Upper lobe of left lung (tissue), 6 donors: ENCODE data around the gene SAXO2. TPM values are rescaled to one million over a fixed set of nuclear protein-coding genes. Genes with fewer than 3 reads are reported as not detected.
"Not testable (repeated sequence)": the region's sequence is repeated elsewhere in the genome, so short reads cannot be mapped to it uniquely, and the experiment has no call there.

Experiments
- ATAC-seq, 2 donors: fragments of 200-7000 bp; cut with Tn5 transposase; one replicate each; pipeline ENCODE4 v1.9.1; 2022; ENCODE audit warnings: mild to moderate bottlenecking in 2 of 2, moderate library complexity in 2 of 2; ENCODE audit not compliant: low FRiP score in 2 of 2
- DNase-seq, 2 donors: peaks; one replicate each; pipeline ENCODE4 v3.0.0-alpha.2; 2019 to 2020
- H3K27ac ChIP-seq, 4 donors: fragments of 200-600 bp; sonication (generic); one replicate each; pipeline ENCODE4 v1.5.1; 2016 to 2019
- H3K27me3 ChIP-seq, 4 donors: fragments of 200-600 bp; sonication (generic); one replicate each; pipeline ENCODE4 v1.5.1; 2017 to 2019
- H3K36me3 ChIP-seq, 4 donors: fragments of 200-600 bp; sonication (generic); one replicate each; pipeline ENCODE4 v1.5.1; 2016 to 2019
- H3K4me1 ChIP-seq, 4 donors: fragments of 200-600 bp; sonication (generic); one replicate each; pipeline ENCODE4 v1.5.1; 2018 to 2019
- H3K4me3 ChIP-seq, 4 donors: fragments of 200-600 bp; sonication (generic); one replicate each; pipeline ENCODE4 v1.5.1; 2017 to 2019; ENCODE audit warnings: mild to moderate bottlenecking in 2 of 4, moderate library complexity in 1 of 4
- H3K9me3 ChIP-seq, 4 donors: fragments of 200-600 bp; sonication (generic); one replicate each; pipeline ENCODE4 v1.5.1; 2018 to 2019
- EP300 ChIP-seq, 4 donors: sonication (generic); formaldehyde crosslinking; IDR thresholded peaks; one replicate each; pipeline ENCODE4 v1.5.1; 2017; ENCODE audit warnings: antibody characterized with exemption in 4 of 4, control low read depth in 2 of 4
- POLR2A ChIP-seq, 4 donors: fragments of 450-650 bp; IDR thresholded peaks; one replicate each; pipeline ENCODE4 v1.5.1; 2016 to 2017; ENCODE audit warnings: antibody characterized with exemption in 4 of 4, mild to moderate bottlenecking in 2 of 4
- POLR2AphosphoS5 ChIP-seq, 2 donors: sonication (generic); formaldehyde crosslinking; IDR thresholded peaks; one replicate each; pipeline ENCODE4 v1.5.1; 2017; ENCODE audit warnings: antibody characterized with exemption in 2 of 2
- WGBS, 2 donors: methylation state at CpG; one replicate each; pipeline ENCODE4 v1.1.5; 2017 to 2018; 5-methylcytosine and 5-hydroxymethylcytosine counted together
- total RNA-seq, 6 donors: library from RNA; depleted of rRNA in 4 of 6; stranded (reverse); fragments of >200 nt in 4 of 6; gene quantifications; one replicate each; pipeline versions ENCODE4 v1.1.0 to v1.2.1, GENCODE V29; 2016 to 2021
- TF ChIP-seq, protein P1 (sequence below), 6 experiments: fragments of 450-650 bp in 4 of 6; fragments of 200-600 bp in 2 of 6; sonication (generic) in 2 of 6; IDR thresholded peaks; one replicate each; pipeline ENCODE4 v1.5.1; 2016 to 2019; ENCODE audit warnings: antibody characterized with exemption in 6 of 6
- donor health status: DM: no; HTN: no; CAD: no; lungs with moderate emphysema.
- donor health status: DM: no; HTN: yes; CAD: no; lungs with severe emphysema.

SAXO2 gene, protein sequence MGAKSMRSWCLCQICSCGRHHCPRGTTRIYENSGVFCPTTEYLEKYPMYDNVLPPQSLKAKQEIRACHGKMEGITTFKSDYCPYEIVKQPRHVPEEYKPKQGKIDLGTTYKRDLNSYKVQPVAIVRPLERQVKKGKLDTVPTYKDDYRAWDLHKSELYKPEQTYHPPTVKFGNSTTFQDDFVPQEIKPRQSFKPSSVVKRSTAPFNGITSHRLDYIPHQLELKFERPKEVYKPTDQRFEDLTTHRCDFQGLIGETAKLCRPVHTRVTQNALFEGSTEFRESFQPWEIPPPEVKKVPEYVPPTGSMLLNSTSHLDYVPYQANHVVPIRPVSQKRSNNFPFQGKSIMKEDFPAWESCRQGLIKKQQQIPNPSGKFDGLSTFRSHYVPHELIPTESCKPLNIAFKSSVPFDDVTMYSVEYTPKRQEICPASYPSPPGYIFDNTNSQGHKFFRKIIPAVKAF
- total RNA-seq = 10 to 100 TPM in 4 of 6 donors, 1 to 10 TPM in 2; 2.5 to 58.6 (median 11.2) TPM

DNA sequence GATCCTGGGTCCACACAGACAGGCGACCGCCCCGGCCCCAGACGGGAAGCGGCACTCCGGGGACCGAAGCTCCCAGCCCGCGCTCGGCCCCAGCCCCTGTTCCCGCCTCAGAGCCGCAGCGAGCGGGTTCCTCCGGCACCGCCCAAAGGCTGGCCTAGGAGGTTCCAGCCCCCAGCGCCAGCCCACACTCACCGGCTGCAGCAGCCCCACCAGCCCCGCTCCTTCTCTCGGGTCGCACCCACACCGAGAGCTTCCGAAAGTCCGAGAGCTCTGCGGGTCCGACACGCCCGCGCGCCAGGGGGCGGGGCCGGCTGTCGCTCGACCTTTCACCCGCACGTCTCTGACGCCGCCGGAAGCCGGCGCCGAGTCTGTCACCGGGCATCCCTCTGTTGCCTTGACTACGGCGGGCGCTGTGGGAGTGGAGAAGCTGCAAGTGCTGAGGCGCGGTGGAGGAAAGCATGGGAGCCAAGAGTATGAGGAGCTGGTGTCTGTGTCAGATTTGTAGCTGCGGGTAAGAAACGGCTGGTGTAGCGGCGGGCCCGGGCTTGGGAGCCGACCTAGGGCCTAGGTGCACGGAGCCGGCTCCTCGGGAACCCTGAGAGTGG is at the start of gene SAXO2, which contains the start of gene EFL1:
TSS of gene SAXO2 (plus strand) at position 397 of the 605 bp plus-strand sequence. CDS start at position 459, 62 bp downstream.
TSS of gene EFL1 (minus strand) at position 313 of the 605 bp plus-strand sequence. CDS start 956 bp downstream, outside the sequence.
- Histone ChIP-seq H3K27me3 (no peaks in the 10 kb centered on the region), H3K4me1 (peaks cover 12 to 19% (median 17%) of the 10 kb centered on the region in 4 donors), H3K36me3 (peaks cover 0 to 14% (median 4%) of the 10 kb centered on the region in 4 donors), H3K27ac (peak within 1 kb of the TSS; percentile 70 to 79 (median 76)), H3K9me3 (no peaks in the 10 kb centered on the region), H3K4me3 (peak within 1 kb of the TSS; percentile 63 to 94 (median 81))
- DNase-seq (peak; percentile 95 to 99), ATAC-seq (peak; percentile 97 to 99)
- TF ChIP-seq, protein P1, sequence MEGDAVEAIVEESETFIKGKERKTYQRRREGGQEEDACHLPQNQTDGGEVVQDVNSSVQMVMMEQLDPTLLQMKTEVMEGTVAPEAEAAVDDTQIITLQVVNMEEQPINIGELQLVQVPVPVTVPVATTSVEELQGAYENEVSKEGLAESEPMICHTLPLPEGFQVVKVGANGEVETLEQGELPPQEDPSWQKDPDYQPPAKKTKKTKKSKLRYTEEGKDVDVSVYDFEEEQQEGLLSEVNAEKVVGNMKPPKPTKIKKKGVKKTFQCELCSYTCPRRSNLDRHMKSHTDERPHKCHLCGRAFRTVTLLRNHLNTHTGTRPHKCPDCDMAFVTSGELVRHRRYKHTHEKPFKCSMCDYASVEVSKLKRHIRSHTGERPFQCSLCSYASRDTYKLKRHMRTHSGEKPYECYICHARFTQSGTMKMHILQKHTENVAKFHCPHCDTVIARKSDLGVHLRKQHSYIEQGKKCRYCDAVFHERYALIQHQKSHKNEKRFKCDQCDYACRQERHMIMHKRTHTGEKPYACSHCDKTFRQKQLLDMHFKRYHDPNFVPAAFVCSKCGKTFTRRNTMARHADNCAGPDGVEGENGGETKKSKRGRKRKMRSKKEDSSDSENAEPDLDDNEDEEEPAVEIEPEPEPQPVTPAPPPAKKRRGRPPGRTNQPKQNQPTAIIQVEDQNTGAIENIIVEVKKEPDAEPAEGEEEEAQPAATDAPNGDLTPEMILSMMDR (IDR thresholded peaks at IDR 0.05) = no peak
- peak in 2 of 4 donors; percentile 55 to 71 for TF ChIP-seq POLR2A (IDR thresholded peaks at IDR 0.05)
- TF ChIP-seq POLR2AphosphoS5 (IDR thresholded peaks at IDR 0.05) = peak; percentile 46 to 70
- 0% methylated on average over 9 to 24 of the region's 57 CpGs for WGBS, 2 donors

DNA sequence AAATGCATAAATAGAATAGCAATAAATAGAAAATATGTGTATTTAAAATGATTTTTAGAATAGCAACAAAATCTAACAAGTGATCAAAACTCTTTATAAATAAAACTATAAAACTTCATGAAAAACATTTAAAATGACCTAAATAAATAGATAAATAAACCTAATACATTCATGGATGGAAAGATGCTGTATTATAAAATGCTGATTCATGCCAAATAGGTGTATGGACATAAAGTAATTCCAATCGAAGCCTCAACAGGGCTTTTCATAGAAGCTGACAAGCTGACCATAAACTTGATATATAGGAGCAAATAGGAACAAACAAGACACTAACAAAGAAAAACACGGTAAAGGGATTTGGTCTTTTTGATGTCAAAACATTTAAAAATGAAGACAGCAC is 46.5 kb upstream of the SAXO2 start:
- not testable (repeated sequence) for H3K4me3 ChIP-seq, H3K4me1 ChIP-seq, H3K9me3 ChIP-seq, H3K27me3 ChIP-seq, DNase-seq, ATAC-seq, H3K27ac ChIP-seq
- WGBS, 2 donors = 91 to 93% methylated on average over 2 of the region's 2 CpGs
- H3K36me3 ChIP-seq = peaks cover 0 to 24% (median 10%) of the 10 kb centered on the region in 4 donors

DNA sequence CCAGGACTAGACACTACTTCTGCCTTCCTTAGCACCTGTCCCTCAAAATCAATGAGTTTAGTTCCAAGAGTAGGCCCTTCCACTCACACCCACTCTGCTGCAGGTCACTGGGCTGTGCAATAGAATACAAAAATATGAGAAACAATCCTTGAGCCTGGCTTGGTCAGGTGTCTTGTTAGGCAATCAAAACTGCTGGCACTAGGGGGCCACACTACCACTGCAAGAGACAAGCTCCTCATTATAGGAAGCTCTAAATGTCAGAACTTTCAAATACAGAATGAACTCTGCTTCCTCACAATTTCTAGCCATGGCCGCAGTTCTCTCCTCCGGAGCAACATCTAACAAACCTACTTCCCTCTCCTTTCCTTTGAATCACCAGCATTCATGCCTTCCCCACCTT is 41.1 kb upstream of the SAXO2 start:
- 63 to 66% methylated on average over 2 of the region's 2 CpGs for WGBS, 2 donors
- TF ChIP-seq, protein P1 (IDR thresholded peaks at IDR 0.05) = peak in 1 of 6 experiments; percentile 5
- H3K4me1 ChIP-seq, H3K27me3 ChIP-seq, H3K4me3 ChIP-seq, H3K27ac ChIP-seq, H3K9me3 ChIP-seq, ATAC-seq: not testable (repeated sequence)
- peaks cover 0 to 17% (median 12%) of the 10 kb centered on the region in 4 donors for H3K36me3 ChIP-seq
- DNase-seq = peak in 1 of 2 donors; percentile 21

DNA sequence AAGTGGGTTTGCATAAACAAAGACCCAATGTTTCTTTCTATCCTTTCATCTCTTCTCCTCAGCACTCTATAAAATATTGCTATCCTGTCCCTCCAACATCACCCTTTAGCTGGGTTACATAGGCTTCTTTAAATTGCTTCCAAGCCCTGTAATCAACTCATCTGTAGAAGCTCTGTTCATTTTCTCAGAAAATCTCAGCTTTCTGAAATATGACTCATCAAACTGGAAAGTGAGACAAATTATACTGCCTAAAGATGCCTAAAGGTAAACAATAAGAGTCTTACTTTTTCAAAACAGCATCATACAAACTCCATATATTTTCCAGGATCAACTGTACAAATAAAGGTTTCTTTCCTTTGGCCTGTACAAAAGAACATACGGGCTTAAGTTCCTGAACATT is 33.9 kb upstream of the SAXO2 start:
- ATAC-seq (no peak), DNase-seq (no peak)
- Histone ChIP-seq H3K4me3 (no peak overlapping the region), H3K36me3 (peaks cover 0 to 28% (median 6%) of the 10 kb centered on the region in 4 donors), H3K9me3 (no peaks in the 10 kb centered on the region), H3K27ac (no peak overlapping the region), H3K4me1 (no peaks in the 10 kb centered on the region), H3K27me3 (no peaks in the 10 kb centered on the region)
- WGBS, 2 donors = 86 to 91% methylated on average over 1 of the region's 1 CpG
- TF ChIP-seq, protein P1 (IDR thresholded peaks at IDR 0.05) = no peak
- no peak for TF ChIP-seq EP300 (IDR thresholded peaks at IDR 0.05)
- no peak for TF ChIP-seq POLR2A (IDR thresholded peaks at IDR 0.05)
- TF ChIP-seq POLR2AphosphoS5 (IDR thresholded peaks at IDR 0.05) = no peak

DNA sequence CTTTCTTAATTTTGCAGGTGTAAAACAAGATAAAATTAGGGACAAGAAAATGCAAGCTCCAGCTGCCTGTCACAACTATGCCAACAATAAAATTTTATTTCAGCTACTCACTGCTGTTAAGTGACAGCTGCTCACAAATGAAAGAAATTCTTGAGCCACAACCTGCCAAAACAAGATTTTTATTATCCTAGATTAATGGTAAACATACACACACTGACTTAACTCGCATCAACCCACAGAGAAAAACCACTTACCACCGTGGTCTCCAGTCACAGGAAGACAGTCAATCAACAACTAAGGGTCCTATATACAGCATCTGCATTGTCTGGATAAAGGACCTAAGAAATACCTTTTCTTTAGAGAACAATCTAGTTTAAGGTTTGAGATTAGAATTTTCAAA is 31.4 kb upstream of the SAXO2 start:
- no peaks in the 10 kb centered on the region for H3K4me1 ChIP-seq
- no peak for ATAC-seq

More for the DNA sequence above, 31.4 kb upstream of the SAXO2 start:
- no peak overlapping the region for H3K27ac ChIP-seq
- no peak for DNase-seq
- H3K4me3 ChIP-seq = no peak overlapping the region
- 42 to 49% methylated on average over 2 of the region's 2 CpGs for WGBS, 2 donors
- no peaks in the 10 kb centered on the region for H3K9me3 ChIP-seq
- TF ChIP-seq POLR2AphosphoS5 (IDR thresholded peaks at IDR 0.05) = no peak
- TF ChIP-seq, protein P1 (IDR thresholded peaks at IDR 0.05) = no peak
- no peak for TF ChIP-seq EP300 (IDR thresholded peaks at IDR 0.05)
- no peak for TF ChIP-seq POLR2A (IDR thresholded peaks at IDR 0.05)
- H3K27me3 ChIP-seq = no peaks in the 10 kb centered on the region
- H3K36me3 ChIP-seq = peaks cover 0 to 26% (median 4%) of the 10 kb centered on the region in 4 donors
